GM12873 (cell line): ENCODE results near the gene APBB1.

Experiments
- TF ChIP-seq, protein P1 (sequence below): IDR thresholded peaks from 2 replicates; pipeline ENCODE4 v1.5.1; 2012; ENCODE audit warnings: low read depth, mild to moderate bottlenecking, moderate library complexity, low read length, control low read depth; ENCODE audit not compliant: insufficient read depth; ENCODE audit errors: missing control alignments

APBB1 gene

DNA sequence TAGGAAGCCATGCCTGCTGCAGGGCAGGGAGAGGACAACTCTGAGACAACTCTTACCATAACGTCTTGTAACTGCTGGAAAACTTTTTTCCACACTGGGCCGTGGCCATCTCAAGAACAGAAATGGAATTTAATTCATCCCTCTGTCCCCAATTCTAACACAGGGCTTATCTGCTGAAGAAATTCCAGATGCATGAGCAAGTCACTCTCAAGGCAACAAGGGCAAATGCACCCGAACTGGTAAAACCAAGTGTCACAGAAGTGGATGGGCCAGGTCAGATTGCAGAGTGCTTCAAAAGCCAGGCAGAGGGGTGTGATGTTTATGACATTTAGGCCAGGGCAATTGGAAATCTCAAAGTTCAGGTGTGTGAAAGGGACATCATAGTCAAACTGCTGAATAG lies 21.3 kb downstream of the APBB1 start:
- TF ChIP-seq, protein P1, sequence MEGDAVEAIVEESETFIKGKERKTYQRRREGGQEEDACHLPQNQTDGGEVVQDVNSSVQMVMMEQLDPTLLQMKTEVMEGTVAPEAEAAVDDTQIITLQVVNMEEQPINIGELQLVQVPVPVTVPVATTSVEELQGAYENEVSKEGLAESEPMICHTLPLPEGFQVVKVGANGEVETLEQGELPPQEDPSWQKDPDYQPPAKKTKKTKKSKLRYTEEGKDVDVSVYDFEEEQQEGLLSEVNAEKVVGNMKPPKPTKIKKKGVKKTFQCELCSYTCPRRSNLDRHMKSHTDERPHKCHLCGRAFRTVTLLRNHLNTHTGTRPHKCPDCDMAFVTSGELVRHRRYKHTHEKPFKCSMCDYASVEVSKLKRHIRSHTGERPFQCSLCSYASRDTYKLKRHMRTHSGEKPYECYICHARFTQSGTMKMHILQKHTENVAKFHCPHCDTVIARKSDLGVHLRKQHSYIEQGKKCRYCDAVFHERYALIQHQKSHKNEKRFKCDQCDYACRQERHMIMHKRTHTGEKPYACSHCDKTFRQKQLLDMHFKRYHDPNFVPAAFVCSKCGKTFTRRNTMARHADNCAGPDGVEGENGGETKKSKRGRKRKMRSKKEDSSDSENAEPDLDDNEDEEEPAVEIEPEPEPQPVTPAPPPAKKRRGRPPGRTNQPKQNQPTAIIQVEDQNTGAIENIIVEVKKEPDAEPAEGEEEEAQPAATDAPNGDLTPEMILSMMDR = no peak

- TF ChIP-seq, protein P1 = no peak
Measured at GRCh38 chr11:6397156-6397555, 21.7 kb downstream of the APBB1 start.

DNA sequence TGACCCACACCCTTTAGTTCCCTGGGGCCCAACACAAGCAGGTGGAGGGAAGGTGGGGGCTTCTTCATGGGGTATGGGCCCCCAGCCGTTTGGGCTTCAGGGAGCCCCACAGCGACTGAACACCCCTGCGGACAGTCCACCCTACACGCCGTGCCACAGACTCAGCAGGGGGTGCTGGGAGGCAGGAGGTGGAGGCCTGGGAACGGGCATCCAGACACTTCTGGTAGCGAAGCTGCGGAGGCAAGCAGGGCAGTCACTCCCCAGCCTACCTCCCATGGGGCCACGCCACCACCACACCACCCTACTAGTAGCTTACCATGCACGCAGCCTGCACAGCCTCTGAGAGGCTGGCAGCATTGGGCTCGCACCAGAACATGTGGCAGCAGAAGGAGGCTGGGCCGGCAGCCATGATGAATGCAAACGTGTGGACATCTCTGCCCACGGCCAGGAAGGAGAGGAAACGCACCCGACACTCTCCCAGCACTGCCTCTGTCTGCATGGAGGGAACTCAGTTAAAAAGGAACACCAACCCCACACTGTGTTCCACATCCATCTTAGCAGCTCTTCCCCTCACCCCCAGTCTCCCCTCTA lies 23.3 kb downstream of the APBB1 start:
- TF ChIP-seq, protein P1 = no peak

DNA sequence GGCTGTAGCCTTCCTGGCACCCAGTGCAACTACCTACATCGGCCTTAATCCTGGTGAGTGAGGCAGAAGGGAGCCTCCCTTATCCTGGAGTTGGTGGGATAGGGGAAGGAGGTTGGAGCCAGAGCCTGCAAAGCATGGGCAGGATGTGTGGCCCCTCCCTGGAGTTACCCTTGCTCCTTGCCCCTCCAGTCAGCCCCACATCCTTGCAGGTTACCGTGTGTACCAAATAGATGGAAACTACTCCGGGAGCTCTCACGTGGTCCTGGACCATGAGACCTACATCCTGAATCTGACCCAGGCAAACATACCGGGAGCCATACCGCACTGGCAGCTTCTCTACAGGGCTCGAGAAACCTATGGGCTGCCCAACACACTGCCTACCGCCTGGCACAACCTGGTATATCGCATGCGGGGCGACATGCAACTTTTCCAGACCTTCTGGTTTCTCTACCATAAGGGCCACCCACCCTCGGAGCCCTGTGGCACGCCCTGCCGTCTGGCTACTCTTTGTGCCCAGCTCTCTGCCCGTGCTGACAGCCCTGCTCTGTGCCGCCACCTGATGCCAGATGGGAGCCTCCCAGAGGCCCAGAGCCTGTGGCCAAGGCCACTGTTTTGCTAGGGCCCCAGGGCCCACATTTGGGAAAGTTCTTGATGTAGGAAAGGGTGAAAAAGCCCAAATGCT lies 24.8 kb downstream of the APBB1 start:
- TF ChIP-seq, protein P1 = no peak

- TF ChIP-seq, protein P1 = no peak
Measured at GRCh38 chr11:6391537-6392134, 27.3 kb downstream of the APBB1 start.

DNA sequence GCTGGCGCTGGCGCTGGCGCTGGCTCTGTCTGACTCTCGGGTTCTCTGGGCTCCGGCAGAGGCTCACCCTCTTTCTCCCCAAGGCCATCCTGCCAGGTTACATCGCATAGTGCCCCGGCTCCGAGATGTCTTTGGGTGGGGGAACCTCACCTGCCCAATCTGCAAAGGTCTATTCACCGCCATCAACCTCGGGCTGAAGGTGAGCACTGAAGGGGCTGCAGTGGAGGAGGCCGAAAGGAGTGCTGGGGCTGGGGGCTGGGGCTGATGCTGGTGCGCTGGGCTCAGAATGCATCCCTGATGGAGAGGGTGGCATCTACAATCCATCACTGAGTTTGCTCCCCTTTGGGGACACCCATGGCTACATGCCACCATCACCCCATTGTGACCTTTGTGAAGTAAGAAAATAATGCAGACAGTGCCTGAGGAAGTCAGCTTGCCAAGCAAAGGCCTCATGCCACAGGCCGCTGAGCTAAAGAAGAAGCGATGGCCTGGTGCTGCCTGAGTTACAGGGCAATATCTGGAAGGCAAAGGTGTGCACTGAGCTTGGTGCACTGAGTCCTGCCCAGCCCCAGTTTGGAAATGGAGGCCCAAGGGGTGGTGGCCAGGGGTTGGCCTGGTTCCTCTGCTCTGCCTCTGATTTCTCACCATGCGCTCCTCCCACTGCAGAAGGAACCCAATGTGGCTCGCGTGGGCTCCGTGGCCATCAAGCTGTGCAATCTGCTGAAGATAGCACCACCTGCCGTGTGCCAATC lies 28.0 kb downstream of the APBB1 start:
- TF ChIP-seq, protein P1 = peak; percentile 1

DNA sequence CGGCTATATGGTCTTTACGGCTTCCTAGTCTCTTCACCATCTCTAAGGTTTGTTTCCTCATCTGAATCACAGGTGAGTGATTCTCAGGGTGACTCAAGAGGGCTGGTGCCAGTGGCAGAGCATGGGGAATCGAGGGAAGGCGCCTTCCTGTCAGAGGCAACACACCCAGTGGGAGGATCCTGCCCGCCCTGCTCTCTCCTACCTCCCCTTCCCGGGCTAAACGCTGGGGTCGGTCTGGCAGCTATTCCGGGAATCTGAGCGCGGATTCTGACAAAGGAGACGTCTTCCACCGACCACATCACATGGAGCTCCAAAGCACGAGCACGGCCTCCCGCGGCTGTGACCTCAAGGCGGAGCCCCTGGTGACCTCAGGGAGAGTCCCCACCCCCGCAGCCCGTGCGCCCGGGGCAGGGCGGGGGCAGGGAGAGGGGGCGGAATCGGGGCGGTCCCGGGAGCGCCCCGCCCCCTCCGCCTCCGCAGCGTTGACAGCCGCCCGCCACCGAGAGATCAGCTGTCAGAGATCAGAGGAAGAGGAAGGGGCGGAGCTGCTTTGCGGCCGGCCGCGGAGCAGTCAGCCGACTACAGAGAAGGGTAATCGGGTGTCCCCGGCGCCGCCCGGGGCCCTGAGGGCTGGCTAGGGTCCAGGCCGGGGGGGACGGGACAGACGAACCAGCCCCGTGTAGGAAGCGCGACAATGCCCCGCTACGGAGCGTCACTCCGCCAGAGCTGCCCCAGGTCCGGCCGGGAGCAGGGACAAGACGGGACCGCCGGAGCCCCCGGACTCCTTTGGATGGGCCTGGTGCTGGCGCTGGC lies 28.8 kb downstream of the APBB1 start, which contains the start of gene SMPD1:
Gene SMPD1, plus strand, starts transcription at position 570 of the 813 bp plus-strand sequence. Its CDS starts 125 bp downstream, at position 695.
- TF ChIP-seq, protein P1 = no peak
